ENCODE results near the gene FSTL4.

The FSTL4 gene

DNA sequence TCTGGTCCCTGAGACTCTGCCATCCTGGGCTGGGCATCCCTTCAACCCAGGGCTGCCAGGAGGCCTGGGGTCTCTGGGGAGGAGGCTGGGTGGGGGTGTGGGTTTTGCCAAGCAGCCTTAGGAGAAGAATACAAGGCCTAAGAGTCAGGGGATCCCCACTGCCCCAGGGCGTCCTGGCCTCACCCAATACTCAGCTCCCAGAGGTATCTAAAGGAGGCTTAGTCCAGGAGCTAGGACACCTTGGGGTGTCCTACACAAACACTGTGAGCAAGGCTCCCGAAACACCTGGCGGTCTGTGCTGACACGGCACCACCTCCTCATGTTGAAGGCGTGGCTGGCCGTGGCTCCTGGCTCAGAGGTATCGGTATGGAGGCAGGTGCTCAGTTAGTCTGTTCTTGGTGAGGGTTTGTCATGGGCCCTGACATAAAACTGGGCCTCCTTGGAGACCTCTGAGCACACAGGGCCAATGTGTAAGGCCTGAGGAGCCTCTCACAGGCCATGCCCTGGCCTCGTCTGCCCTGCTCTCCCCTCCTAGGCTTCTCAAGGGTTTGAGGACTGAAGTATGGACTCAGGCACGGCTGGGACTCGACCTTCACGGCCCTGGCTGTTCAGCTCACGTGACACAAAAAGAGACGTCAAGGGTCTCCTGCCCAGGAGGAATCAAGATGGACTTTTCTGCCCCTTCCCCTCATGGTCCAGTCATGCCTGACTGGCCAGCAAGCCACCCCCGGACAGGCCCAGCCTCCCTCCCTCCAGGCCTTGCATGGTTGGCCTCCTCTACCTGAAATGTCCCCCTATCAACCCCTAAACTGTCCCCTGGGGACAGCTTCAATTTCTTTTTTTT, 277.3 kb downstream of the FSTL4 start:
- H3K9me3 ChIP-seq (replicated peaks; ENCODE audit: insufficient read depth, low read length) = no peaks in the 10 kb centered on the region
- 0 out of 2 replicates have a peak, but pooled peaks cover 4% of the 10 kb centered on the region for H3F3A ChIP-seq (ENCODE audit: insufficient read depth, low read length)
- H3K79me2 ChIP-seq (ENCODE audit: low read length) = no peaks in the 10 kb centered on the region
- no peaks in the 10 kb centered on the region for H4K20me1 ChIP-seq (ENCODE audit: insufficient read depth, low read length)
- H3K4me2 ChIP-seq (ENCODE audit: low read depth, low read length) = no peak overlapping the region
- peak; percentile 60 for DNase-seq
- no peaks in the 10 kb centered on the region for H3K27me3 ChIP-seq (replicated peaks; ENCODE audit: insufficient read depth, low read length)
- no peak overlapping the region for H3K9ac ChIP-seq (ENCODE audit: low read length)
- TF ChIP-seq EZH2phosphoT487 (IDR thresholded peaks at IDR 0.05; ENCODE audit: low read length) (no peak), EZH2 (optimal IDR thresholded peaks at IDR 0.05; ENCODE audit: low read depth, low read length) (no peak)
- TF ChIP-seq, protein P1, sequence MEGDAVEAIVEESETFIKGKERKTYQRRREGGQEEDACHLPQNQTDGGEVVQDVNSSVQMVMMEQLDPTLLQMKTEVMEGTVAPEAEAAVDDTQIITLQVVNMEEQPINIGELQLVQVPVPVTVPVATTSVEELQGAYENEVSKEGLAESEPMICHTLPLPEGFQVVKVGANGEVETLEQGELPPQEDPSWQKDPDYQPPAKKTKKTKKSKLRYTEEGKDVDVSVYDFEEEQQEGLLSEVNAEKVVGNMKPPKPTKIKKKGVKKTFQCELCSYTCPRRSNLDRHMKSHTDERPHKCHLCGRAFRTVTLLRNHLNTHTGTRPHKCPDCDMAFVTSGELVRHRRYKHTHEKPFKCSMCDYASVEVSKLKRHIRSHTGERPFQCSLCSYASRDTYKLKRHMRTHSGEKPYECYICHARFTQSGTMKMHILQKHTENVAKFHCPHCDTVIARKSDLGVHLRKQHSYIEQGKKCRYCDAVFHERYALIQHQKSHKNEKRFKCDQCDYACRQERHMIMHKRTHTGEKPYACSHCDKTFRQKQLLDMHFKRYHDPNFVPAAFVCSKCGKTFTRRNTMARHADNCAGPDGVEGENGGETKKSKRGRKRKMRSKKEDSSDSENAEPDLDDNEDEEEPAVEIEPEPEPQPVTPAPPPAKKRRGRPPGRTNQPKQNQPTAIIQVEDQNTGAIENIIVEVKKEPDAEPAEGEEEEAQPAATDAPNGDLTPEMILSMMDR (IDR thresholded peaks at IDR 0.05; ENCODE audit: low read length) = no peak
- H2AFZ ChIP-seq (ENCODE audit: low read length) = 0 out of 2 replicates have a peak overlapping the region, but pooled peaks have one; percentile 16
- H3K27ac ChIP-seq (ENCODE audit: low read length) = peak overlapping the region; percentile 6; the same call in 1 of the 2 replicates
- no peaks in the 10 kb centered on the region for H3K9me2 ChIP-seq (replicated peaks; ENCODE audit: insufficient read depth, low read length)
- H3K4me3 ChIP-seq (ENCODE audit: low read length) = no peak overlapping the region
- H3K36me3 ChIP-seq (replicated peaks; ENCODE audit: insufficient read depth, low read length) = no peaks in the 10 kb centered on the region
- H3K4me1 ChIP-seq (ENCODE audit: low read length) = peaks cover 20% of the 10 kb centered on the region; the same call in 1 of the 2 replicates

DNA sequence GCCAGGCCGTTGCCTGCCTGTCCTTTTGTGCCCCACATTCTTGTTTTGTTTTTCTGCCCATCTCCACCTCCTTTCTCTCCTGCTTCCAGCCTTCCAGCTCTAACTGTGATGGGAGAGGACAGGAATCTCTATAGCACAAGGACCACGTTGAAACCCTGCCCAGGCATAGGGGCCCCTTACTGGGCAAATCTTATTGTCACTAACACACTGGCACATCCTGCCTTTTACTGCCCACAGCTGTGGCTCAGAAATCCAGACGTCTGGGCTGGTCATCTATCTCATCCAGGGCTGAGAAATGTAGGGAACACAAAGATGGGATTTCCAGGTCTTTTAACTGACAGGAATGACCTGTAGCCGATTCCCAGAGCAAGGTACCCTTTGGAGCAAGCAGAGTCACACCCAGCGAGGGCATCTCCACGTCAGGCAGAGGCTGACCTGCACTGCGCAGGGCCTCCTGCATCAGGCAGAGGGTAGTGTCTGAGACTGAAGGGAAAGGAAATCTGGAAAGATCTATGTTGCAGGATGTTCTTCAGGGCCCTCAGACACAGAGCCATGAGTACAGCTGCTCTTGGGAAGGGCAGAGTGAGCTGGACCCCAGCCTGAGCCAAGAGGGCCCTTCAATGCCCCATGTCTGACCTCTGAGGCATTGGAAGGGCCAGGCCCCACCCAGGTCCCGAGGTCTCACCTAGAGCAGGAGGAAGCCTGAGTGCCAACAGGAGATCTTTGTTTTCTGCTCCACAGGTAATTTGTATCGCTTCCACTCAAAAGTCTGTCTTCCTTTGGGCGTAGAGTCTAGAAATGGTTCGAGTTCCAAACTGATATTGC, 278.8 kb downstream of the FSTL4 start:
- Histone ChIP-seq H4K20me1 (ENCODE audit: insufficient read depth, low read length) (no peaks in the 10 kb centered on the region), H3K4me1 (ENCODE audit: low read length) (peaks cover 20% of the 10 kb centered on the region; the same call in 1 of the 2 replicates), H3K9me2 (replicated peaks; ENCODE audit: insufficient read depth, low read length) (no peaks in the 10 kb centered on the region), H3K4me2 (ENCODE audit: low read depth, low read length) (no peak overlapping the region), H3K27ac (ENCODE audit: low read length) (no peak overlapping the region), H3K27me3 (replicated peaks; ENCODE audit: insufficient read depth, low read length) (no peaks in the 10 kb centered on the region), H3K9me3 (replicated peaks; ENCODE audit: insufficient read depth, low read length) (no peaks in the 10 kb centered on the region), H2AFZ (ENCODE audit: low read length) (no peak overlapping the region), H3K4me3 (ENCODE audit: low read length) (no peak overlapping the region), H3F3A (ENCODE audit: insufficient read depth, low read length) (0 out of 2 replicates have a peak, but pooled peaks cover 4% of the 10 kb centered on the region), H3K9ac (ENCODE audit: low read length) (no peak overlapping the region), H3K79me2 (ENCODE audit: low read length) (no peaks in the 10 kb centered on the region), H3K36me3 (replicated peaks; ENCODE audit: insufficient read depth, low read length) (no peaks in the 10 kb centered on the region)
- TF ChIP-seq EZH2phosphoT487 (IDR thresholded peaks at IDR 0.05; ENCODE audit: low read length) = no peak
- TF ChIP-seq EZH2 (optimal IDR thresholded peaks at IDR 0.05; ENCODE audit: low read depth, low read length) = no peak
- TF ChIP-seq, protein P1 (IDR thresholded peaks at IDR 0.05; ENCODE audit: low read length) = no peak
- no peak for DNase-seq

DNA sequence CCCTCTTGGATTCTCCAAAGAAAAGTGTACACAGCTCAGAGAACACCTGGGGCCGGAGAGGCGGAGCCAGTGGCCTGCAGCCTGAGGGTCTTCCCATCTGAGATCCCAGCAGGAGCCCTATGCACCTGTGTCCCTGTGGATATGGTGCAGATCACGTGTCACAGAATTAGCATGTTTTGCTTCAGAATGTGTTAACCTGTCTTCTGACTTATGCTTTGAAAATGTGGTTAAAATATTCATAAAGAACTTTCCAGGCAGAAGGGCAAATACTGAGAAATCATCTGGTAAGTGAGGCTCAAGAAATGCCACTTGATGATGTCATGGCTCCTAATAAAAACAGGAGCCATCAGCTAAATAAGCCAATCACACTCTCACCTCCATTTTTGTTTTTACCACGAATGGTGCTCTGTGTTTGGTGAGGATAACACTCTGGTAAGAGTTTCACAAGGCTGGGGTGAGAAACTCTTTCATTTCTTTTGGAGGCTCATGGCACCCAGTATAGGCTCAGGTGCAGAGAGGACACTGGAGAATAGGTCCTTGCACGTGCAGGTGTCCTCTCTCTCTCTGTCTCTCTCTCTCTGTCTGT, 279.8 kb downstream of the FSTL4 start:
- H2AFZ ChIP-seq (ENCODE audit: low read length) = 0 out of 2 replicates have a peak overlapping the region, but pooled peaks have one; percentile 7
- H3K27ac ChIP-seq (ENCODE audit: low read length) = peak overlapping the region; percentile 13; the same call in 1 of the 2 replicates
- H3K4me1 ChIP-seq (ENCODE audit: low read length) = peaks cover 20% of the 10 kb centered on the region; the same call in 1 of the 2 replicates
- H3K4me3 ChIP-seq (ENCODE audit: low read length) = no peak overlapping the region
- H3K9me3 ChIP-seq (replicated peaks; ENCODE audit: insufficient read depth, low read length) = no peaks in the 10 kb centered on the region
- H3K9me2 ChIP-seq (replicated peaks; ENCODE audit: insufficient read depth, low read length) = no peaks in the 10 kb centered on the region
- TF ChIP-seq EZH2 (optimal IDR thresholded peaks at IDR 0.05; ENCODE audit: low read depth, low read length) (no peak), EZH2phosphoT487 (IDR thresholded peaks at IDR 0.05; ENCODE audit: low read length) (no peak)
- TF ChIP-seq, protein P1 (IDR thresholded peaks at IDR 0.05; ENCODE audit: low read length) = no peak
- no peak for DNase-seq
- no peaks in the 10 kb centered on the region for H3K27me3 ChIP-seq (replicated peaks; ENCODE audit: insufficient read depth, low read length)
- no peaks in the 10 kb centered on the region for H3K36me3 ChIP-seq (replicated peaks; ENCODE audit: insufficient read depth, low read length)
- H3K4me2 ChIP-seq (ENCODE audit: low read depth, low read length) = no peak overlapping the region
- 0 out of 2 replicates have a peak, but pooled peaks cover 4% of the 10 kb centered on the region for H3F3A ChIP-seq (ENCODE audit: insufficient read depth, low read length)
- no peak overlapping the region for H3K9ac ChIP-seq (ENCODE audit: low read length)
- H4K20me1 ChIP-seq (ENCODE audit: insufficient read depth, low read length) = no peaks in the 10 kb centered on the region
- no peaks in the 10 kb centered on the region for H3K79me2 ChIP-seq (ENCODE audit: low read length)
